G401.6 (cell line): Measurements from ENCODE around the gene R3HDM2.
"Not testable (repeated sequence)": the region's sequence is repeated elsewhere in the genome, so short reads cannot be mapped to it uniquely, and the experiment has no call there.

Source experiments
- FAIRE-seq: peaks from 2 replicates; lab custom pipeline; 2012; peaks lifted over from hg19 to GRCh38; lab: Jason Lieb, UNC

Gene R3HDM2

DNA sequence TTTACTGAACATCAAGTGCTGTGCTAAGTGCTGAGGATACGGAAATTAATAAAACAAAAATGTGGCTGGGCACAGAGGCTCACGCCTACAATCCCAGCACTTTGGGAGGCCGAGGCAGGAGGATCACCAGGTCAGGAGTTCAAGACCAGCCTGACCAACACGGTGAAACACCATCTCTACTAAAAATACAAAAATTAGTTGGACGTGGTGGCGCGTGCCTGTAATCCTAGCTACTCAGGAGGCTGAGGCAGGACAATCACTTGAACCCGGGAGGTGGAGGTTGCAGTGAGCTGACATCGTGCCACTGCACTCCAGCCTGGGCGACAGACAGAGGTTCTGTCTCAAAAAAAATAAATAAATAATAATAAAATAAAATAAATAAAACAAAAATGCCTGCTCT is 3.9 kb downstream of the R3HDM2 start:
- not testable (repeated sequence) for FAIRE-seq

DNA sequence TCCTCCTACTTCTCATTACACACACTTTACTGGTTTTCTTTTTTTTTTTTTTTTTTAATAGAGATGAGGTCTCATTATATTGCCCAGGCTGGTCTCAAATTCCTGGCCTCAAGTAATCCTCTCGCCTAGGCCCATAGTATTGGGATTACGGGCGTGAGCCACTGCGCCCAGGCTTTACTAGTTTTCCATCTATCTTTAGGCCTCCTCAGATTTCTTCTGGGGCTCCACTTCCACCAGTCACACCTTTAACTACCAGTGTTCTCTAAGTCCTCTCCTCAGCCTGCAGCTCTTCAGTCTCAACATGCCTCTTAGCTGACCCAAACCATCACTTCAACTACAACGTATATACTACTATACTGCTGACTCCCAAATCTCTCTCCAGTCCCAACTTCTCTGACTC is 10.4 kb downstream of the R3HDM2 start:
- FAIRE-seq = no peak

GRCh38 chr12:57419495-57419894 is 11.3 kb downstream of the R3HDM2 start:
- FAIRE-seq = no peak

DNA sequence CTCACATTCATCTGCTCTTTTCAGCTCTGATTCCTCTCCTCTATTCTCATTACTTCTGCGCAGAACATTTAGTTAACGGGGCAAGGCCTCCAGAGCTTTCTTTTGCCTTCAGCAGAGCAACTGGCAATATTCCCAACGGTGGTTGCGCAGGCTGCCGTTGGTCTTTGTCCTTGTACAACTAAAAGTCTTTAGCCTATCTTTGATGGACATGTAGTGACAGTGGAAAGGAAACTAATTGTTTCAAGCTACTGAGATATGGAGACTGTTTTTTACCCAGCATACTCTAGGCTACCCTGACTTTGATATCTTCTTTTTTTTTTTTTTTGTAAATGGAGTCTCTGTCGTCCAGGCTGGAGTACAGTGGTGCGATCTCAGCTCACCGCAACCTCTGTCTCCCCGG is 12.6 kb downstream of the R3HDM2 start:
- no peak for FAIRE-seq

- FAIRE-seq = no peak
These were observed 14.5 kb downstream of the R3HDM2 start for GRCh38 chr12:57416039-57416996.

DNA sequence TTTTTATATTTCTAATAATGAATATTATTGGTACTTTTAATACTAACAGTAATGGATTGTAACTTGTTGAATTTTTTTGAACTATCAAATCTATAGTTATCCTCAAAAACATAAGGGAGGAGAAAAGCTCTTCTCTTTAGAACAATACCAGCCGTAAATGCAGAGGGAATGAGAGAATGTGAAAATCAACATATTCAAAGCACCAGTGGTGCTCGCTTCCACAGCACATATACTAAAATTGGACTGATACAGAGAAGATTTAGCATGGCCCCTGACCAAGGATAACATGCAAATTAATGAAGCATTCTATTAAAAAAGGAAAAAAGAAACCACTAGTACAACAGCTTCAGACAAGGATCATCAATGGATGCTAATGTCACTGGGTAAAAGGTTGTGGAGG is 15.8 kb downstream of the R3HDM2 start:
- no peak for FAIRE-seq

DNA sequence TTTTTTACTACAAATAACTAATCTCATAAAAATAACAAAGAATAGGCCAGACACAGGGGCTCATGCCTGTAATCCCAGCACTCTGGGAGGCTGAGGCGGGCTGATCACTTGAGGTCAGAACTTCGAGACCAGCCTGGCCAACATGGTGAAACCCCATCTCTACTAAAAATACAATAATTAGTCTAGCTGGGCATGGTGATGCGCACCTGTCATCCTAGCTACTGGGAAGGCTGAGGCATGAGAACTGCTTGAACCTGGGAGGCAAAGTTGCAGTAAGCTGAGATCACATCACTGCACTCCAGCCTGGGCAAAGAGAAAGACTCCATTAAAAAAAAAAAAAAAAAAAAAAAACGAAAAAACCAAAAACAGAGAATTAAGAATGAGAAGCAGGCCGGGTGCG is 16.7 kb downstream of the R3HDM2 start:
- not testable (repeated sequence) for FAIRE-seq

DNA sequence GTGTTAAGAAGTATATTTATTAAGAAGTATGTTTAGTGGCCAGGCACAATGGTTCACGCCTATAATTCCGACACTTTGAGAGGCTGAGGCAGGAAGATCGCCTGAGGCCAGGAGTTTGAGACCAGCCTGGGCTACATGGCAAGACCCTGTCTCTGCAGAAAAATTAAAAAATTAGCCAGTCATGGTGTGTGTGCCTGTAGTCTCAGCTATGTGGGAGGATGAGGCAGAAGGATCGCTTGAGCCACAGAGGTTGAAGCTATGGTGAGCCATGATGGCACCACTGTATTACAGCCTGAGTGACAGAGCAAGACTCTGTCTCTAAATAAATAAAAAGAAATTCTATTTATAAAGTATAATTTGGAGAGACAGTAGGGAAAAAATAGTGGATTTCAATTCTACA is 20.3 kb downstream of the R3HDM2 start:
- no peak for FAIRE-seq

GRCh38 chr12:57404966-57405640 is 25.7 kb downstream of the R3HDM2 start:
- FAIRE-seq = no peak

DNA sequence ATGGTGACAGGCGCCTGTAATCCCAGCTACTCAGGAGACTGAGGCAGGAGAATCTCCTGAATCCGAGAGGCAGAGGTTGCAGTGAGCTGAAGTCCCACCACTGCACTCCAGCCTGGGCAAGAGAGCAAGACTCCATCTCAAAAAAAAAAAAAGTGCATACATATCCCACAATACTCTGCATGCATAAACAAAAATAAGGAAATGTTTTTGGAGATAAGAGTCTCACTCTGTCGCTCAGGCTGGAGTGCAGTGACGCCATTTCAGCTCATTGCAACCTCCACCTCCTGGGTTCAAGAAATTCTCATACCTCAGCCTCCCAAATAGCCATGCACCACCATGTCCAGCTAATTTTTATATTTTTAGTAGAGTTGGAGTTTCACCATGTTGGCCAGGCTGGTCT is 28.7 kb downstream of the R3HDM2 start:
- FAIRE-seq = not testable (repeated sequence)

- no peak for FAIRE-seq
These were observed 29.7 kb downstream of the R3HDM2 start for GRCh38 chr12:57401165-57401564.

GRCh38 chr12:57399718-57400463 is 31.0 kb downstream of the R3HDM2 start:
- FAIRE-seq = not testable (repeated sequence)

GRCh38 chr12:57397441-57397840 is 33.4 kb downstream of the R3HDM2 start:
- FAIRE-seq = no peak

DNA sequence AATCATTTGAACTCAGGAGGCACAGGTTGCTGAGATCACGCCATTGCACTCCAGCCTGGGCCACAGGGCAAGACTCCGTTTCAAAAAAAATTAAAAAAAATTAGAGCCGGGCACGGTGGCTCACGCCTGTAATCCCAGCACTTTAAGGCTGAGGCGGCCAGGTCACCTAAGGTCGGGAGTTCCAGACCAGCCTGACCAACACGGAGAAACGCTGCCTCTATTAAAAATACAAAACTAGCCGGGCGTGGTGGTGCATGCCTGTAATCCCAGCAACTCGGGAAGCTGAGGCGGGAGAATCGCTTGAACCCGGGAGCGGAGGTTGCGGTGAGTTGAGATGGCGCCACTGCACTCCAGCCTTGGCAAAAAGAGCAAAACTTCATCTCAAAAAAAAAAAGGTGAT is 35.7 kb downstream of the R3HDM2 start:
- FAIRE-seq = no peak

DNA sequence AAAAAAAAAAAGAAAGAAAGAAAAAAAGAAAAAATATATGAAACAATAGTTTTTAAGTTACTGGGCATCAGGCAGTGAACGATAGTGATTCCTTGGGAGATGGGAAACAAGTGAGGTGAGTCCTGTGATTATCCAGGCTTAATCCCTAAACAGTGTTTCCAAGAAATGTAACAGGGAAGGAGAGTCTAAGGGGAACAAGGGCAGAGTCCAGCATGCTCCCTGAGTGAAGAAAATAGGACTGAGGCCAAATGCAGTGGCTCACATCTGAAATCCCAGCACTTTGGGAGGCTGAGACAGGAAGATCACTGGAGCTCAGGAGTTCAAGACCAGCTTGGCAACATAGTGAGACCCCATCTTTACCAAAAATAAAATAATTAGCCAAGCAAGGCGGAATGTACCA is 40.7 kb downstream of the R3HDM2 start:
- FAIRE-seq = no peak

- FAIRE-seq = no peak
These were observed 41.8 kb downstream of the R3HDM2 start for GRCh38 chr12:57389033-57389432.

DNA sequence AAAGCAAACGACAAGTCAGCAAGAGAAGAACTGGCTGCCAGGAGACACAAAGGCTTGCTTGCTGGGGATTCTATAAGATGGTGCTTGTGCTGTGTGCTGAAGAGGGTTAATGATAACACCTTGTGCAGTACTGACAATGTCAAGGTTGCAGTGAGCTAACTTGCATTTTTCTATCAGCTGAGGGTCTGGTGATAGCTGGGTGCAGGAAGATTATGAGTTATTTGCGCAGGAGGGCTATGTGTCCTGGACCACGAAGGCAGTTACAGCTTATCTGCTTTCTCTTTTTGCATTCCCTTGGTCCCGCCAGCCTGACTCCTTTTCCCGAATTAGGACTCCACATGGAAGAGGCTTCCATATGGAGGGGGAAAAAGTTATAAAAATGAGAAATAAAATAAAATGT is 42.4 kb downstream of the R3HDM2 start:
- no peak for FAIRE-seq

DNA sequence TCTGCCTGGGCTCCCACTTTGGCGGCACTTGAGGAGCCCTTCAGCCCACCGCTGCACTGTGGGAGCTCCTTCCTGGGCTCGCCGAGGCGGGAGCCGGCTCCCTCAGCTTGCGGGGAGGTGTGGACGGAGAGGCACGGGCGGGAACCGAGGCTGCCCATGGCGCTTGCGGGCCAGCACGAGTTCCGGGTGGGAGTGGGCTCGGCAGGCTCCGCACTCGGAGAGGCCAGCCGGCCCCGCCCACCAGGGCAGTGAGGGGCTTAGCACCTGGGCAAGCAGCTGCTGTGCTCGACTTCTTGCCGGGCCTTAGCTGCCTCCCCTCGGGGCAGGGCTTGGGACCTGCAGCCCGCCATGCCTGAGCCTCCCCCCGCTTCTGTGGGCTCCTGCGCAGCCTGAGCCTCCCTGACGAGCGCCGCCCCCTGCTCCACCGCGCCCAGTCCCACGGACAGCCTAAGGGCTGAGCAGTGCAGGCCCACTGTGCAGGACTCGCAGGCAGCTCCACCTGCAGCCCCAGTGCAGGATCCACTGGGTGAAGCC is 44.6 kb downstream of the R3HDM2 start:
- no peak for FAIRE-seq

- no peak for FAIRE-seq
These were observed 45.3 kb downstream of the R3HDM2 start for GRCh38 chr12:57385586-57385985.

GRCh38 chr12:57384478-57384877 is 46.4 kb downstream of the R3HDM2 start:
- FAIRE-seq = no peak

GRCh38 chr12:57381693-57382220 is 49.1 kb downstream of the R3HDM2 start:
- no peak for FAIRE-seq

DNA sequence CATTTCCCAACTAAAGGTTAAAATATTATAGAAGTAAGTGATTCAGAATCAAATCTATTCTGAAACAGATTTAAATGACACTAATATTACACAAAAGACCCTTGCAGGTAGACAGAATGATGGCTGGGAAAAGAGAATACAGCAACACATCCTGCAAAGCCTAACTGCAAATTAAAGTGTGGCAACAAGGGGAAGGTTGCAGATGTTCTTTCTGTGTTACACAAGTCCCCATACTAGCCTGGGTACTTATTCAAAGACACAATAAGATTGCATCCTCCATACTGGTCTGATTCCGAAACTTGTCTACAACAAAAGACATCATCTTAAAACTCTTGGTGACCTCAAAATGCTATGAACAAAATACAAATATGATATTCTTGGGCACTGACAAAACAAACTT is 50.5 kb downstream of the R3HDM2 start:
- no peak for FAIRE-seq
